ENCODE measurements around the gene ADAT3.
"Not testable (repeated sequence)": the region's sequence is repeated elsewhere in the genome, so short reads cannot be mapped to it uniquely, and the experiment has no call there.

DNA sequence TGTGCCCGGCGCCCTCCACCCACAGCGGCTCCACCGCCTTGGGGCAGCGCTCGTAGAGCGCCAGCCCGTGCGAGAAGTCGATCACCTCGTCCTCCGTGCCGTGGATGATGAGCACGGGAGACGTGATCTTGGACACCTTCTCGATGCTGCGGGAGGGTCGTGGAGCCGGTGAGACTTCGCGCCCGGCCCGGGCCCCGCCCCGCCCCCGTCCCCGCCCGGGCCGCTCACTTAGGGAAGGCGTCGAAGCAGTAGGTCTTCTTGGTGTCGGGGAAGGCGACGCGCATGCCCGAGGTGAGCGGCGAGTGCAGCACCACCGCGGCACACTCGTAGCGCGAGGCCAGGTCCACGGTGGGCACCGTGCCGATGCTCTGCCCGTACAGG is 27.9 kb upstream of the ADAT3 start:
- TF ChIP-seq EZH2 (IDR thresholded peaks at IDR 0.05; ENCODE audit: low read length, missing control alignments) = not testable (repeated sequence)
- TF ChIP-seq, protein P1, sequence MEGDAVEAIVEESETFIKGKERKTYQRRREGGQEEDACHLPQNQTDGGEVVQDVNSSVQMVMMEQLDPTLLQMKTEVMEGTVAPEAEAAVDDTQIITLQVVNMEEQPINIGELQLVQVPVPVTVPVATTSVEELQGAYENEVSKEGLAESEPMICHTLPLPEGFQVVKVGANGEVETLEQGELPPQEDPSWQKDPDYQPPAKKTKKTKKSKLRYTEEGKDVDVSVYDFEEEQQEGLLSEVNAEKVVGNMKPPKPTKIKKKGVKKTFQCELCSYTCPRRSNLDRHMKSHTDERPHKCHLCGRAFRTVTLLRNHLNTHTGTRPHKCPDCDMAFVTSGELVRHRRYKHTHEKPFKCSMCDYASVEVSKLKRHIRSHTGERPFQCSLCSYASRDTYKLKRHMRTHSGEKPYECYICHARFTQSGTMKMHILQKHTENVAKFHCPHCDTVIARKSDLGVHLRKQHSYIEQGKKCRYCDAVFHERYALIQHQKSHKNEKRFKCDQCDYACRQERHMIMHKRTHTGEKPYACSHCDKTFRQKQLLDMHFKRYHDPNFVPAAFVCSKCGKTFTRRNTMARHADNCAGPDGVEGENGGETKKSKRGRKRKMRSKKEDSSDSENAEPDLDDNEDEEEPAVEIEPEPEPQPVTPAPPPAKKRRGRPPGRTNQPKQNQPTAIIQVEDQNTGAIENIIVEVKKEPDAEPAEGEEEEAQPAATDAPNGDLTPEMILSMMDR (conservative IDR thresholded peaks at IDR 0.05 in 1 of 2, IDR thresholded peaks at IDR 0.05 in 1 of 2; ENCODE audit: low read depth in 1 of 2, low read length in 2 of 2) = not testable (repeated sequence)
